Natural killer cell treated with Interleukin-12 subunit alpha and Interleukin-12 subunit beta and Interleukin-15 and Interleukin-18, amount 100 ng/mL, for 72 hours (primary cell): Measurements from ENCODE around the gene DLG5. TPM values are rescaled to one million over a fixed set of nuclear protein-coding genes. Genes with fewer than 3 reads are reported as not detected.

Experiments
- ATAC-seq, 2 donors: fragments of 150-1000 bp; cut with Tn5 transposase in 1 of 2; sonication (Bioruptor Pico), chemical (Tn5 transposase) in 1 of 2; 2 replicates each; pipeline ENCODE4 v1.10.0; 2021
- DNase-seq: peaks from one replicate; pipeline ENCODE4 v3.0.0; 2022; ENCODE audit warnings: low spot score
- H3K27ac Mint-ChIP-seq, 2 donors: 1 replicate in 1 of 2; 2 replicates in 1 of 2; pipeline ENCODE4 v1.8.0; 2022; ENCODE audit warnings: mixed read lengths in 2 of 2, mild to moderate bottlenecking in 1 of 2, moderate library complexity in 1 of 2
- H3K27me3 Mint-ChIP-seq, 2 donors: 1 replicate in 1 of 2; 2 replicates in 1 of 2; pipeline ENCODE4 v1.8.0; 2022; ENCODE audit warnings: mixed read lengths in 2 of 2
- H3K36me3 Mint-ChIP-seq: one replicate; pipeline ENCODE4 v1.8.0; 2022; ENCODE audit warnings: mixed read lengths
- H3K4me1 Mint-ChIP-seq, 2 donors: 1 replicate in 1 of 2; 2 replicates in 1 of 2; pipeline ENCODE4 v1.8.0; 2022; ENCODE audit warnings: low read depth in 2 of 2, mixed read lengths in 2 of 2, mild to moderate bottlenecking in 1 of 2
- H3K4me3 Mint-ChIP-seq: one replicate; pipeline ENCODE4 v1.8.0; 2022; ENCODE audit warnings: mixed read lengths
- H3K9me3 Mint-ChIP-seq: 2 replicates; pipeline ENCODE4 v1.8.0; 2022; ENCODE audit warnings: mixed read lengths
- total RNA-seq, 2 donors: library from RNA; stranded (reverse); gene quantifications; one replicate each; pipeline ENCODE4 v1.2.3, GENCODE V29; 2022

DLG5 gene
- total RNA-seq, 2 donors from 2014 or later: 8.5 to 12.3 TPM

- Mint-ChIP-seq H3K4me3 (no peak overlapping the region), H3K36me3 (no peaks in the 10 kb centered on the region), H3K9me3 (no peaks in the 10 kb centered on the region), H3K27me3 (no peaks in the 10 kb centered on the region), H3K4me1 (peaks cover 36 to 39% of the 10 kb centered on the region in 2 donors), H3K27ac (no peak overlapping the region)
- ATAC-seq: no peak
- DNase-seq: no peak
These were observed 22.3 kb downstream of the DLG5 start for GRCh38 chr10:77904100-77904840.

GRCh38 chr10:77902159-77902558, 24.4 kb downstream of the DLG5 start:
- Mint-ChIP-seq H3K27ac (no peak overlapping the region), H3K36me3 (no peaks in the 10 kb centered on the region), H3K27me3 (no peaks in the 10 kb centered on the region), H3K4me3 (no peak overlapping the region), H3K9me3 (no peaks in the 10 kb centered on the region), H3K4me1 (peaks cover 23 to 26% of the 10 kb centered on the region in 2 donors)
- no peak for DNase-seq
- no peak for ATAC-seq

- Mint-ChIP-seq H3K27ac (no peak overlapping the region), H3K36me3 (no peaks in the 10 kb centered on the region), H3K4me1 (peaks cover 23 to 24% of the 10 kb centered on the region in 2 donors), H3K27me3 (no peaks in the 10 kb centered on the region), H3K4me3 (no peak overlapping the region), H3K9me3 (no peaks in the 10 kb centered on the region)
- no peak for ATAC-seq
- DNase-seq: no peak
These were observed 24.8 kb downstream of the DLG5 start for GRCh38 chr10:77901743-77902142.

GRCh38 chr10:77899690-77900089, 26.9 kb downstream of the DLG5 start:
- H3K4me3 Mint-ChIP-seq: no peak overlapping the region
- no peak for DNase-seq
- H3K36me3 Mint-ChIP-seq: no peaks in the 10 kb centered on the region
- ATAC-seq: no peak
- no peaks in the 10 kb centered on the region for H3K27me3 Mint-ChIP-seq
- peaks cover 22 to 24% of the 10 kb centered on the region in 2 donors for H3K4me1 Mint-ChIP-seq
- H3K9me3 Mint-ChIP-seq: no peaks in the 10 kb centered on the region
- H3K27ac Mint-ChIP-seq: no peak overlapping the region

GRCh38 chr10:77899080-77899477, 27.5 kb downstream of the DLG5 start:
- H3K27ac Mint-ChIP-seq: no peak overlapping the region
- no peaks in the 10 kb centered on the region for H3K27me3 Mint-ChIP-seq
- no peak for DNase-seq
- H3K36me3 Mint-ChIP-seq: no peaks in the 10 kb centered on the region
- no peaks in the 10 kb centered on the region for H3K9me3 Mint-ChIP-seq
- no peak overlapping the region for H3K4me3 Mint-ChIP-seq
- peaks cover 25 to 28% of the 10 kb centered on the region in 2 donors for H3K4me1 Mint-ChIP-seq
- no peak for ATAC-seq

- Mint-ChIP-seq H3K36me3 (no peaks in the 10 kb centered on the region), H3K27ac (no peak overlapping the region), H3K4me3 (no peak overlapping the region), H3K4me1 (peaks cover 29 to 32% of the 10 kb centered on the region in 2 donors), H3K9me3 (no peaks in the 10 kb centered on the region), H3K27me3 (no peaks in the 10 kb centered on the region)
- ATAC-seq: peak in 1 of 2 donors; percentile 14
- no peak for DNase-seq
These were observed 28.1 kb downstream of the DLG5 start for GRCh38 chr10:77898323-77899079.

- DNase-seq: no peak
- ATAC-seq: no peak
- Mint-ChIP-seq H3K27ac (peak overlapping the region in 1 of 2 donors; percentile 22), H3K4me1 (peaks cover 36 to 37% of the 10 kb centered on the region in 2 donors), H3K9me3 (no peaks in the 10 kb centered on the region), H3K36me3 (no peaks in the 10 kb centered on the region), H3K4me3 (no peak overlapping the region), H3K27me3 (no peaks in the 10 kb centered on the region)
These were observed 30.5 kb downstream of the DLG5 start for GRCh38 chr10:77896058-77896457.

GRCh38 chr10:77894058-77894457, 32.5 kb downstream of the DLG5 start:
- no peak for ATAC-seq
- Mint-ChIP-seq H3K36me3 (no peaks in the 10 kb centered on the region), H3K9me3 (no peaks in the 10 kb centered on the region), H3K27ac (no peak overlapping the region), H3K4me1 (peaks cover 28 to 30% of the 10 kb centered on the region in 2 donors), H3K4me3 (no peak overlapping the region), H3K27me3 (no peaks in the 10 kb centered on the region)
- no peak for DNase-seq

- no peaks in the 10 kb centered on the region for H3K36me3 Mint-ChIP-seq
- no peaks in the 10 kb centered on the region for H3K27me3 Mint-ChIP-seq
- peaks cover 28 to 29% of the 10 kb centered on the region in 2 donors for H3K4me1 Mint-ChIP-seq
- ATAC-seq (no peak), DNase-seq (no peak)
- H3K4me3 Mint-ChIP-seq: no peak overlapping the region
- no peaks in the 10 kb centered on the region for H3K9me3 Mint-ChIP-seq
- no peak overlapping the region for H3K27ac Mint-ChIP-seq
These were observed 33.2 kb downstream of the DLG5 start for GRCh38 chr10:77893386-77893785.

GRCh38 chr10:77892761-77893160, 33.8 kb downstream of the DLG5 start:
- H3K4me1 Mint-ChIP-seq: peaks cover 26 to 29% of the 10 kb centered on the region in 2 donors
- H3K27me3 Mint-ChIP-seq: no peaks in the 10 kb centered on the region
- DNase-seq (no peak), ATAC-seq (no peak)
- H3K27ac Mint-ChIP-seq: no peak overlapping the region
- no peaks in the 10 kb centered on the region for H3K9me3 Mint-ChIP-seq
- H3K4me3 Mint-ChIP-seq: no peak overlapping the region
- no peaks in the 10 kb centered on the region for H3K36me3 Mint-ChIP-seq

GRCh38 chr10:77892021-77892739, 34.4 kb downstream of the DLG5 start:
- H3K4me1 Mint-ChIP-seq: peaks cover 26 to 29% of the 10 kb centered on the region in 2 donors
- no peaks in the 10 kb centered on the region for H3K9me3 Mint-ChIP-seq
- H3K36me3 Mint-ChIP-seq: no peaks in the 10 kb centered on the region
- ATAC-seq (no peak), DNase-seq (no peak)
- no peak overlapping the region for H3K4me3 Mint-ChIP-seq
- no peak overlapping the region for H3K27ac Mint-ChIP-seq
- H3K27me3 Mint-ChIP-seq: no peaks in the 10 kb centered on the region

GRCh38 chr10:77890097-77890496, 36.5 kb downstream of the DLG5 start:
- Mint-ChIP-seq H3K27me3 (no peaks in the 10 kb centered on the region), H3K36me3 (no peaks in the 10 kb centered on the region), H3K4me3 (no peak overlapping the region), H3K9me3 (no peaks in the 10 kb centered on the region), H3K27ac (no peak overlapping the region), H3K4me1 (peaks cover 27 to 30% of the 10 kb centered on the region in 2 donors)
- ATAC-seq (no peak), DNase-seq (no peak)

GRCh38 chr10:77889277-77889903, 37.2 kb downstream of the DLG5 start:
- no peak for ATAC-seq

More at GRCh38 chr10:77889277-77889903, 37.2 kb downstream of the DLG5 start:
- no peaks in the 10 kb centered on the region for H3K27me3 Mint-ChIP-seq
- peaks cover 24 to 28% of the 10 kb centered on the region in 2 donors for H3K4me1 Mint-ChIP-seq
- DNase-seq: no peak
- no peak overlapping the region for H3K4me3 Mint-ChIP-seq
- no peaks in the 10 kb centered on the region for H3K36me3 Mint-ChIP-seq
- no peaks in the 10 kb centered on the region for H3K9me3 Mint-ChIP-seq
- H3K27ac Mint-ChIP-seq: no peak overlapping the region
